HepG2 (cell line): ENCODE results near the gene PLK2. TPM values are rescaled to one million over a fixed set of nuclear protein-coding genes. Genes with fewer than 3 reads are reported as not detected.

Source experiments
- ATAC-seq: fragments of 200-7000 bp; cut with Tn5 transposase; 3 replicates; pipeline ENCODE4 v1.9.1; 2020; ENCODE audit warnings: mild to moderate bottlenecking, moderate library complexity
- BruUV-seq: library from RNA; stranded (reverse); fragments of 400-500 nt; replicated peaks from 2 replicates; lab custom pipeline; 2021; lab: Mats Ljungman, UMichigan
- CTCF ChIA-PET: fragments of 300-600 bp; formaldehyde crosslinking; extraction: SDS; loops from one replicate; lab custom pipeline; 2021; ENCODE audit warnings: low total read pairs, inconsistent platforms, low intra/inter-chr PET ratio; lab: Yijun Ruan, JAX
- POLR2A ChIA-PET: fragments of 350-600 bp; sonication (Branson Sonifier 250); formaldehyde crosslinking; loops from one replicate; lab custom pipeline; 2020; ENCODE audit warnings: antibody characterized with exemption, inconsistent platforms; lab: Yijun Ruan, JAX
- DNase-seq: peaks from one replicate; pipeline ENCODE4 v3.0.0-alpha.2; 2015; ENCODE audit warnings: low spot score
- FAIRE-seq: peaks from 3 replicates; lab custom pipeline; 2011; peaks lifted over from hg19 to GRCh38; lab: Jason Lieb, UNC
- H2AFZ ChIP-seq: one replicate; pipeline ENCODE4 v1.6.1; 2011; ENCODE audit warnings: low read length, inconsistent platforms
- H3K27ac ChIP-seq: fragments of 300-600 bp; 3 replicates; pipeline ENCODE4 v1.8.0; 2011; ENCODE audit warnings: mixed run types, mild to moderate bottlenecking, mixed read lengths, low read length, inconsistent platforms; ENCODE audit not compliant: insufficient read depth; ENCODE audit errors: extremely low read length
- H3K27me3 ChIP-seq, 2 experiments: fragments of 200-600 bp in 1 of 2; 2 replicates in 1 of 2; 3 replicates in 1 of 2; pipeline versions ENCODE4 v1.6.0 to v1.8.0; 2011; ENCODE audit warnings: low read length in 2 of 2, mild to moderate bottlenecking in 2 of 2, moderate library complexity in 2 of 2, inconsistent platforms in 1 of 2; ENCODE audit not compliant: insufficient read depth in 2 of 2, control insufficient read depth in 1 of 2
- H3K36me3 ChIP-seq, 2 experiments: fragments of 200-600 bp in 1 of 2; replicated peaks in 1 of 2; 2 replicates in 1 of 2; 3 replicates in 1 of 2; pipeline versions ENCODE4 v1.5.1 to v1.8.0; 2011; ENCODE audit warnings: low read length in 2 of 2, inconsistent platforms in 1 of 2; ENCODE audit not compliant: insufficient read depth in 2 of 2, control insufficient read depth in 1 of 2
- H3K4me1 ChIP-seq: 2 replicates; pipeline ENCODE4 v1.5.1; 2012; ENCODE audit warnings: low read length, inconsistent platforms; ENCODE audit not compliant: insufficient read depth
- H3K4me2 ChIP-seq: 2 replicates; pipeline ENCODE4 v1.6.0; 2011; ENCODE audit warnings: low read depth, low read length, inconsistent platforms
- H3K4me3 ChIP-seq, 3 experiments: fragments of 200-600 bp in 1 of 3; sonication (generic), shearing (Covaris generic) in 1 of 3; replicated peaks in 1 of 3; 2 replicates each; pipeline ENCODE4 v1.5.1; 2011 to 2016; ENCODE audit warnings: low read length in 3 of 3, inconsistent platforms in 2 of 3, low read depth in 2 of 3, mild to moderate bottlenecking in 2 of 3, control low read depth in 1 of 3, mixed read lengths in 1 of 3; ENCODE audit not compliant: insufficient read depth in 1 of 3
- H3K79me2 ChIP-seq: one replicate; pipeline ENCODE4 v1.6.1; 2011; ENCODE audit warnings: low read length, inconsistent platforms; ENCODE audit not compliant: insufficient read depth
- H3K9ac ChIP-seq: 2 replicates; pipeline ENCODE4 v1.6.0; 2011; ENCODE audit warnings: mild to moderate bottlenecking, low read depth, low read length, inconsistent platforms; ENCODE audit not compliant: insufficient read depth
- H3K9me3 ChIP-seq: 2 replicates; pipeline ENCODE4 v1.5.1; 2012; ENCODE audit warnings: mild to moderate bottlenecking, low read length
- H4K20me1 ChIP-seq: 2 replicates; pipeline ENCODE4 v1.6.0; 2011; ENCODE audit warnings: inconsistent platforms, mild to moderate bottlenecking, low read length, moderate library complexity; ENCODE audit not compliant: insufficient read depth
- GABPB1 ChIP-seq: IDR thresholded peaks from 2 replicates; pipeline ENCODE4 v1.6.1; 2016; ENCODE audit warnings: mild to moderate bottlenecking, missing genetic modification reagents, moderate library complexity, missing compliant biosample characterization
- MLX ChIP-seq: IDR thresholded peaks from 2 replicates; pipeline ENCODE4 v1.6.1; 2016
- SMAD1 ChIP-seq: sonication (generic); formaldehyde crosslinking; IDR thresholded peaks from 2 replicates; pipeline ENCODE4 v1.4.0; 2020; ENCODE audit warnings: missing genetic modification reagents, low read depth, mild to moderate bottlenecking, borderline replicate concordance
- ZFP82 ChIP-seq: sonication (generic); formaldehyde crosslinking; IDR thresholded peaks from 2 replicates; pipeline ENCODE4 v1.5.1; 2020; ENCODE audit warnings: mild to moderate bottlenecking, missing genetic modification reagents, borderline replicate concordance
- ZMYM4 ChIP-seq: sonication (generic); formaldehyde crosslinking; IDR thresholded peaks from 2 replicates; pipeline ENCODE4 v1.8.1; 2023; ENCODE audit warnings: mild to moderate bottlenecking, missing genetic modification reagents
- ZNF207 ChIP-seq: fragments of 450-650 bp; IDR thresholded peaks from 2 replicates; pipeline ENCODE4 v1.6.1; 2016; ENCODE audit warnings: antibody characterized with exemption, borderline replicate concordance
- ZNF251 ChIP-seq: sonication (generic); formaldehyde crosslinking; IDR thresholded peaks from 2 replicates; pipeline ENCODE4 v1.9.0; 2021; ENCODE audit warnings: mild to moderate bottlenecking, missing genetic modification reagents
- ZZZ3 ChIP-seq: sonication (generic); formaldehyde crosslinking; IDR thresholded peaks from 2 replicates; pipeline ENCODE4 v1.4.0; 2020; ENCODE audit warnings: missing genetic modification reagents, mild to moderate bottlenecking, borderline replicate concordance
- WGBS: methylation state at CpG from one replicate; pipeline ENCODE4 v1.1.6; 2017; ENCODE audit warnings: low lambda C conversion rate; 5-methylcytosine and 5-hydroxymethylcytosine counted together
- in situ Hi-C: cut with HindIII; loops from 2 replicates; pipeline ENCODE4 v1.10.0; 2017; ENCODE audit warnings: low pct_unique_long_range_greater_than_20kb; ENCODE audit not compliant: extremely low pct_ligation_motif_present
- intact Hi-C: fragments of 100-400 bp; cut with micrococcal nuclease; formaldehyde crosslinking; loops from one replicate; pipeline ENCODE4 v1.10.0; 2022; ENCODE audit not compliant: unreplicated experiment
- polyA plus RNA-seq, 8 experiments: library from polyadenylated mRNA; depleted of rRNA in 3 of 8; stranded (reverse) in 7 of 8; unstranded in 1 of 8; fragments of >200 nt; fragmentation: Illumina TruSeq in 4 of 8; extraction: Trizol in 4 of 8; gene quantifications; 2 replicates each; pipeline versions ENCODE4 v1.2.1 to v1.2.3, GENCODE V29; 2011 to 2016; ENCODE audit warnings: low read depth in 4 of 8, missing spikeins in 1 of 8, mixed read lengths in 1 of 8; ENCODE audit not compliant: insufficient read depth in 1 of 8
- total RNA-seq, 5 experiments: library from RNA; depleted of rRNA; stranded (reverse); fragments of >200 nt; fragmentation: Illumina TruSeq; extraction: Trizol; gene quantifications; 2 replicates each; pipeline ENCODE4 v1.2.3, GENCODE V29; 2016; ENCODE audit warnings: low read depth in 1 of 5
- TF ChIP-seq, protein P1 (sequence below): sonication (generic); formaldehyde crosslinking; IDR thresholded peaks from 2 replicates; pipeline ENCODE4 v1.5.0; 2020; ENCODE audit warnings: mild to moderate bottlenecking, missing genetic modification reagents

The PLK2 gene
- total and polyA plus RNA-seq, 2 of the 13 experiments (the other 11 are each of a cell fraction or from before 2014, with no cell fraction given), result 9.6 to 29.6 TPM

DNA sequence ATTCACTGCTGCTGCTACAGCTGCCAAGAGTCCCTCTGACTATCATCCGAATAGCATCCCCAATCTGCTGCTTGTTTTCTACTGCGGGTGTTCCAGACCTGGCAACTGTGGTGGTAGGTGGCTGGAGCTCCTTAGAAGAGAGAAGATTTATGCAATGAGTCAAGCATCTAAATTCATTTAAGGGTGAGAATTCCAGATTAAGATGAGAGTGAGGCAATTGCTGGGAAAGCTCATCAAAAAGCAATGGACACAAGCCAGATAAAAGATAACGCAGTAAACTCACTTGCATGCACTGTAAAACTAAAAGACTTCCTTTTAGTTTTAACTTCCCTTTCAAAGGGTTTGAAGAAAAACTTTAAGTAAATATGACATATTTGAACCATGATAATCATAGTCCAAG lies 3.9 kb downstream of the PLK2 start:
- Histone ChIP-seq H3K4me1 (peaks cover 32% of the 10 kb centered on the region), H3K79me2 (peaks cover 11% of the 10 kb centered on the region), H3K9me3 (no peaks in the 10 kb centered on the region), H4K20me1 (no peaks in the 10 kb centered on the region), H3K36me3 (peaks cover 3 to 11% of the 10 kb centered on the region in 2 experiments; a peak in 3 of 5 replicates), H3K27me3 (no peaks in the 10 kb centered on the region; a peak in 1 of 5 replicates), H3K4me3 (no peak overlapping the region), H3K9ac (no peak overlapping the region), H3K27ac (no peak overlapping the region), H2AFZ (no peak overlapping the region), H3K4me2 (no peak overlapping the region)
- DNase-seq (no peak), FAIRE-seq (no peak), ATAC-seq (no peak)
- ChIA-PET CTCF (no interaction called here), POLR2A (no interaction called here)
- in situ Hi-C loops (loop anchor here (5.0 to 25.0 kb wide), 2 partner anchors 569 to 944 kb away; no protein-coding TSS in a partner anchor), intact Hi-C loops (no loop called here)
- WGBS, result 96% methylated on average over 3 of the region's 3 CpGs
- no TSS peak for BruUV-seq
- no peak for TF ChIP-seq SMAD1
- no peak for TF ChIP-seq ZNF251 (CRISPR knock-in tag)
- TF ChIP-seq, protein P1, sequence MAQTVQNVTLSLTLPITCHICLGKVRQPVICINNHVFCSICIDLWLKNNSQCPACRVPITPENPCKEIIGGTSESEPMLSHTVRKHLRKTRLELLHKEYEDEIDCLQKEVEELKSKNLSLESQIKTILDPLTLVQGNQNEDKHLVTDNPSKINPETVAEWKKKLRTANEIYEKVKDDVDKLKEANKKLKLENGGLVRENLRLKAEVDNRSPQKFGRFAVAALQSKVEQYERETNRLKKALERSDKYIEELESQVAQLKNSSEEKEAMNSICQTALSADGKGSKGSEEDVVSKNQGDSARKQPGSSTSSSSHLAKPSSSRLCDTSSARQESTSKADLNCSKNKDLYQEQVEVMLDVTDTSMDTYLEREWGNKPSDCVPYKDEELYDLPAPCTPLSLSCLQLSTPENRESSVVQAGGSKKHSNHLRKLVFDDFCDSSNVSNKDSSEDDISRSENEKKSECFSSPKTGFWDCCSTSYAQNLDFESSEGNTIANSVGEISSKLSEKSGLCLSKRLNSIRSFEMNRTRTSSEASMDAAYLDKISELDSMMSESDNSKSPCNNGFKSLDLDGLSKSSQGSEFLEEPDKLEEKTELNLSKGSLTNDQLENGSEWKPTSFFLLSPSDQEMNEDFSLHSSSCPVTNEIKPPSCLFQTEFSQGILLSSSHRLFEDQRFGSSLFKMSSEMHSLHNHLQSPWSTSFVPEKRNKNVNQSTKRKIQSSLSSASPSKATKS (CRISPR knock-in tag), result no peak
- TF ChIP-seq GABPB1 (CRISPR knock-in tag), result no peak

- no peak for TF ChIP-seq ZNF207
- no peak for TF ChIP-seq MLX (CRISPR knock-in tag)
- no peak for TF ChIP-seq ZZZ3
- no peak for TF ChIP-seq ZMYM4 (CRISPR knock-in tag)
- TF ChIP-seq ZFP82 (CRISPR knock-in tag), result no peak
- H3K9me3 ChIP-seq, result no peaks in the 10 kb centered on the region
- H3K27ac ChIP-seq, result no peak overlapping the region
- ATAC-seq (no peak), FAIRE-seq (no peak), DNase-seq (no peak)
- in situ Hi-C loops, result loop anchor here (5.0 to 25.0 kb wide), 2 partner anchors 568 to 943 kb away; no protein-coding TSS in a partner anchor
- no peak overlapping the region for H2AFZ ChIP-seq
- peaks cover 3 to 11% of the 10 kb centered on the region in 2 experiments; a peak in 3 of 5 replicates for H3K36me3 ChIP-seq
- intact Hi-C loops, result no loop called here
- H3K4me1 ChIP-seq, result peaks cover 28% of the 10 kb centered on the region; the same call in 1 of the 2 replicates
- H3K9ac ChIP-seq, result no peak overlapping the region
- ChIA-PET CTCF (no interaction called here), POLR2A (no interaction called here)
- H3K4me3 ChIP-seq, result no peak overlapping the region
- H4K20me1 ChIP-seq, result no peaks in the 10 kb centered on the region
- no TSS peak for BruUV-seq
- no peaks in the 10 kb centered on the region; a peak in 1 of 5 replicates for H3K27me3 ChIP-seq
- peaks cover 11% of the 10 kb centered on the region for H3K79me2 ChIP-seq
- H3K4me2 ChIP-seq, result no peak overlapping the region
- 87% methylated on average over 5 of the region's 5 CpGs for WGBS
These were observed 4.4 kb downstream of the PLK2 start for GRCh38 chr5:58455480-58455879.
